K562 (cell line): ENCODE measurements around the gene ANKRD2. TPM values are rescaled to one million over a fixed set of nuclear protein-coding genes. Genes with fewer than 3 reads are reported as not detected.
A peak's percentile ranks its signal among the peaks of the same experiment; 100 is the strongest.

Source experiments
- ATAC-seq: fragments of 200-7000 bp; cut with Tn5 transposase; 3 replicates; pipeline ENCODE4 v1.9.1; 2020; ENCODE audit warnings: moderate library complexity
- BruUV-seq: library from RNA; stranded (reverse); fragments of 400-500 nt; replicated peaks from 2 replicates; lab custom pipeline; 2021; lab: Mats Ljungman, UMichigan
- CTCF ChIA-PET: fragments of 300-600 bp; formaldehyde crosslinking; extraction: SDS; loops from one replicate; lab custom pipeline; 2021; ENCODE audit warnings: low intra/inter-chr PET ratio; lab: Yijun Ruan, JAX
- POLR2A ChIA-PET: fragments of 300-600, 350-650 bp; sonication (Branson Sonifier 250); formaldehyde crosslinking; extraction: SDS; loops from one replicate; lab custom pipeline; 2021; ENCODE audit warnings: antibody characterized with exemption, inconsistent platforms; lab: Yijun Ruan, JAX
- DNase-seq, 4 experiments: peaks; one replicate each; pipeline versions ENCODE4 v3.0.0 to v3.0.0-alpha.2; 2011 to 2018; ENCODE audit warnings: low spot score in 3 of 4, mixed read lengths in 3 of 4; ENCODE audit errors: extremely low read depth in 1 of 4
- FAIRE-seq: peaks from 2 replicates; lab custom pipeline; 2011; peaks lifted over from hg19 to GRCh38; lab: Jason Lieb, UNC
- H2AFZ ChIP-seq: 2 replicates; pipeline ENCODE4 v1.6.0; 2011; ENCODE audit warnings: low read depth, low read length, control low read depth, inconsistent platforms
- H3K27ac ChIP-seq: fragments of 200-600 bp; 3 replicates; pipeline ENCODE4 v1.8.0; 2011; ENCODE audit warnings: low read depth, mild to moderate bottlenecking, control low read depth, inconsistent platforms, low read length, moderate library complexity, mixed read lengths; ENCODE audit errors: extremely low read depth
- H3K27me3 ChIP-seq, 2 experiments: fragments of 300-600 bp in 1 of 2; 2 replicates in 1 of 2; 3 replicates in 1 of 2; pipeline versions ENCODE4 v1.6.0 to v1.8.0; 2011; ENCODE audit warnings: inconsistent platforms in 2 of 2, low read length in 2 of 2, mild to moderate bottlenecking in 1 of 2, mixed read lengths in 1 of 2, moderate library complexity in 1 of 2; ENCODE audit not compliant: control insufficient read depth in 2 of 2, insufficient read depth in 2 of 2
- H3K36me3 ChIP-seq: fragments of 300-600 bp; 3 replicates; pipeline ENCODE4 v1.8.0; 2011; ENCODE audit warnings: mild to moderate bottlenecking, low read length, inconsistent platforms; ENCODE audit not compliant: control insufficient read depth, insufficient read depth
- H3K4me1 ChIP-seq, 2 experiments: fragments of 200-600 bp in 1 of 2; replicated peaks in 1 of 2; 2 replicates in 1 of 2; 3 replicates in 1 of 2; pipeline versions ENCODE4 v1.5.1 to v1.8.0; 2011; ENCODE audit warnings: inconsistent platforms in 2 of 2, low read length in 2 of 2, mild to moderate bottlenecking in 1 of 2, mixed read lengths in 1 of 2, moderate library complexity in 1 of 2; ENCODE audit not compliant: control insufficient read depth in 2 of 2, insufficient read depth in 2 of 2
- H3K4me2 ChIP-seq: 2 replicates; pipeline ENCODE4 v1.6.1; 2011; ENCODE audit warnings: low read length, control low read depth, inconsistent platforms, mixed read lengths; ENCODE audit not compliant: insufficient read depth
- H3K4me3 ChIP-seq: fragments of 200-600 bp; sonication (generic), shearing (Covaris generic); 2 replicates; pipeline ENCODE4 v1.5.1; 2016; ENCODE audit warnings: control low read depth, inconsistent platforms
- H3K79me2 ChIP-seq: fragments of 200-600 bp; 3 replicates; pipeline ENCODE4 v1.8.0; 2011; ENCODE audit warnings: low read length, inconsistent platforms; ENCODE audit not compliant: control insufficient read depth, insufficient read depth
- H3K9ac ChIP-seq, 2 experiments: 2 replicates each; pipeline versions ENCODE4 v1.6.0 to v1.6.1; 2011; ENCODE audit warnings: low read depth in 2 of 2, low read length in 2 of 2, control low read depth in 1 of 2, inconsistent platforms in 1 of 2, mild to moderate bottlenecking in 1 of 2, mixed read lengths in 1 of 2; ENCODE audit not compliant: insufficient read depth in 1 of 2
- H3K9me1 ChIP-seq: one replicate; pipeline ENCODE4 v1.6.0; 2011; ENCODE audit warnings: inconsistent platforms, mild to moderate bottlenecking, low read length, moderate library complexity; ENCODE audit not compliant: control insufficient read depth, insufficient read depth
- H3K9me3 ChIP-seq: replicated peaks from 2 replicates; pipeline ENCODE4 v1.5.1; 2011; ENCODE audit warnings: low read depth, low read length, inconsistent platforms; ENCODE audit not compliant: control insufficient read depth, insufficient read depth
- H4K20me1 ChIP-seq: replicated peaks from 2 replicates; pipeline ENCODE4 v1.6.1; 2011; ENCODE audit warnings: low read length, inconsistent platforms, mixed read lengths; ENCODE audit not compliant: control insufficient read depth, insufficient read depth
- ARID1B ChIP-seq: fragments of 450-650 bp; IDR thresholded peaks from 2 replicates; pipeline ENCODE4 v1.6.1; 2016; ENCODE audit warnings: antibody characterized with exemption, mild to moderate bottlenecking, inconsistent platforms
- ATF6 ChIP-seq: sonication (generic); formaldehyde crosslinking; IDR thresholded peaks from 2 replicates; pipeline ENCODE4 v1.4.0; 2020; ENCODE audit warnings: mild to moderate bottlenecking, missing genetic modification reagents
- DMBX1 ChIP-seq: fragments of 250-450 bp; sonication (Bioruptor Pico); IDR thresholded peaks from 2 replicates; pipeline ENCODE4 v1.8.0; 2022; ENCODE audit warnings: inconsistent platforms, mild to moderate bottlenecking, moderate library complexity, borderline replicate concordance
- ETV1 ChIP-seq: fragments of 450-650 bp; conservative IDR thresholded peaks from 2 replicates; pipeline ENCODE4 v1.6.1; 2016; ENCODE audit warnings: missing genetic modification characterization, control low read depth, low read depth, missing compliant biosample characterization
- FOSL1 ChIP-seq: fragments of 200-800 bp; sonication (Bioruptor generic); conservative IDR thresholded peaks from 2 replicates; pipeline ENCODE4 v1.6.1; 2016; ENCODE audit warnings: missing genetic modification characterization, missing compliant biosample characterization
- FOXP4 ChIP-seq: sonication (generic); formaldehyde crosslinking; IDR thresholded peaks from 2 replicates; pipeline ENCODE4 v1.8.0; 2022; ENCODE audit warnings: mild to moderate bottlenecking, missing genetic modification reagents, borderline replicate concordance
- HEY1 ChIP-seq: fragments of 250-450 bp; sonication (Bioruptor Pico); IDR thresholded peaks from 2 replicates; pipeline ENCODE4 v1.5.0; 2020; ENCODE audit warnings: mild to moderate bottlenecking, moderate library complexity, borderline replicate concordance
- HSF4 ChIP-seq: fragments of 250-450 bp; sonication (Bioruptor Pico); IDR thresholded peaks from 2 replicates; pipeline ENCODE4 v2.1.2; 2022; ENCODE audit warnings: mild to moderate bottlenecking, moderate library complexity, borderline replicate concordance
- LARP7 ChIP-seq: fragments of 450-650 bp; IDR thresholded peaks from 2 replicates; pipeline ENCODE4 v1.6.1; 2016
- MEF2D ChIP-seq: conservative IDR thresholded peaks from 2 replicates; pipeline ENCODE4 v1.6.1; 2016; ENCODE audit warnings: low read depth, missing genetic modification characterization, missing compliant biosample characterization
- NR2C1 ChIP-seq, 2 experiments: fragments of 450-650 bp; IDR thresholded peaks; 2 replicates each; pipeline ENCODE4 v1.6.1; 2017; ENCODE audit warnings: mild to moderate bottlenecking in 2 of 2, antibody characterized with exemption in 1 of 2, inconsistent platforms in 1 of 2, missing compliant biosample characterization in 1 of 2, missing genetic modification characterization in 1 of 2
- NR2F6 ChIP-seq: fragments of 450-650 bp; formaldehyde crosslinking; IDR thresholded peaks from 2 replicates; pipeline ENCODE4 v1.4.0; 2020; ENCODE audit warnings: mild to moderate bottlenecking
- PURB ChIP-seq: sonication (generic); formaldehyde crosslinking; IDR thresholded peaks from 2 replicates; pipeline ENCODE4 v1.9.0; 2021; ENCODE audit warnings: low read depth, mild to moderate bottlenecking, missing genetic modification reagents
- SP2 ChIP-seq: IDR thresholded peaks from 2 replicates; pipeline ENCODE4 v1.6.1; 2011; ENCODE audit warnings: mild to moderate bottlenecking, low read depth, low read length, moderate library complexity; ENCODE audit not compliant: poor library complexity, severe bottlenecking; ENCODE audit errors: extremely low read depth
- SRSF9 ChIP-seq: fragments of 200-400 bp; formaldehyde crosslinking; IDR thresholded peaks from 2 replicates; pipeline ENCODE4 v1.6.1; 2017; ENCODE audit warnings: low read depth, low read length, borderline replicate concordance
- TAF7 ChIP-seq: fragments of 450-650 bp; IDR thresholded peaks from 2 replicates; pipeline ENCODE4 v1.6.1; 2016; ENCODE audit warnings: missing genetic modification characterization, missing compliant biosample characterization
- TAF9B ChIP-seq: fragments of 450-650 bp; IDR thresholded peaks from 2 replicates; pipeline ENCODE4 v1.6.1; 2018; ENCODE audit warnings: mild to moderate bottlenecking; ENCODE audit not compliant: partially characterized antibody
- ZNF133 ChIP-seq: fragments of 250-450 bp; sonication (Bioruptor Pico); IDR thresholded peaks from 2 replicates; pipeline ENCODE4 v1.4.0; 2020; ENCODE audit warnings: mild to moderate bottlenecking
- ZNF707 ChIP-seq: fragments of 250-450 bp; sonication (Bioruptor Pico); conservative IDR thresholded peaks from 2 replicates; pipeline ENCODE4 v1.8.0; 2022; ENCODE audit warnings: inconsistent platforms, mild to moderate bottlenecking, moderate library complexity
- ZNF764 ChIP-seq: fragments of 250-450 bp; sonication (Bioruptor Pico); IDR thresholded peaks from 2 replicates; pipeline ENCODE4 v1.4.0; 2020; ENCODE audit warnings: low read depth, mild to moderate bottlenecking, moderate library complexity
- WGBS: fragments of 100-300 bp; shearing (Covaris generic); methylation state at CpG from one replicate; pipeline ENCODE4 v1.1.6; 2016; ENCODE audit warnings: low coverage, mixed read lengths; ENCODE audit not compliant: insufficient coverage; ENCODE audit errors: missing lambda C conversion rate; 5-methylcytosine and 5-hydroxymethylcytosine counted together
- in situ Hi-C: fragments of 300-500 bp; cut with MboI; formaldehyde crosslinking; loops from 4 replicates; pipeline ENCODE4 v1.15.0; 2018; ENCODE audit warnings: inconsistent platforms, mixed read lengths
- intact Hi-C: fragments of 100-400 bp; cut with micrococcal nuclease; formaldehyde crosslinking; loops from 2 replicates; pipeline ENCODE4 v1.14.2; 2022
- polyA plus RNA-seq, 8 experiments: library from polyadenylated mRNA; depleted of rRNA in 4 of 8; stranded (reverse) in 5 of 8; unstranded in 3 of 8; fragments of >200 nt; fragmentation: Nextera tagmentation in 2 of 8; fragmentation: Illumina TruSeq in 1 of 8; extraction: Ambion mirVana in 2 of 8; extraction: Trizol in 1 of 8; gene quantifications; 2 replicates each; pipeline versions ENCODE4 v1.2.1 to v1.2.3, GENCODE V29; 2011 to 2014; ENCODE audit warnings: inconsistent platforms in 1 of 8, missing spikeins in 1 of 8
- total RNA-seq, 7 experiments: library from RNA; depleted of rRNA in 6 of 7; stranded (reverse); fragments of >200 nt in 6 of 7; fragmentation: Illumina TruSeq in 2 of 7; extraction: Trizol in 2 of 7; gene quantifications; 2 replicates each; pipeline versions ENCODE4 v1.2.1 to v1.2.3, GENCODE V29; 2011 to 2021; ENCODE audit warnings: low replicate concordance in 1 of 7

The ANKRD2 gene
- total and polyA plus RNA-seq, 9 of the 15 experiments (the other 6 are each of a cell fraction or from before 2014, with no cell fraction given) = not detected

- FAIRE-seq (peak; percentile 89), DNase-seq (peak; percentile 32 to 75 (median 36)), ATAC-seq (peak; percentile 79)
- intact Hi-C loops (no loop called here), in situ Hi-C loops (no loop called here)
- H4K20me1 ChIP-seq = no peaks in the 10 kb centered on the region
- H3K79me2 ChIP-seq = peaks cover 24% of the 10 kb centered on the region
- no peak overlapping the region for H3K9ac ChIP-seq
- peaks cover 12% of the 10 kb centered on the region in 2 experiments; a peak in 4 of 5 replicates for H3K4me1 ChIP-seq
- WGBS = 0% methylated on average over 4 of the region's 4 CpGs
- peaks cover 5% of the 10 kb centered on the region; the same call in 1 of the 3 replicates for H3K36me3 ChIP-seq
- POLR2A ChIA-PET = interaction anchor here (0.5 to 1.1 kb wide), 2 partner anchors 17 to 97 kb away, joined by 3 to 4 read pairs; no protein-coding TSS in a partner anchor
- H3K4me3 ChIP-seq = no peak overlapping the region
- CTCF ChIA-PET = no interaction called here
- H2AFZ ChIP-seq = no peak overlapping the region
- no peak overlapping the region for H3K4me2 ChIP-seq
- H3K27ac ChIP-seq = no peak overlapping the region
- H3K9me1 ChIP-seq = no peaks in the 10 kb centered on the region
- no TSS peak for BruUV-seq
- H3K27me3 ChIP-seq = no peaks in the 10 kb centered on the region
- no peaks in the 10 kb centered on the region for H3K9me3 ChIP-seq
- TF ChIP-seq FOSL1 (tag) = no peak
- no peak for TF ChIP-seq PURB (CRISPR knock-in tag)
- TF ChIP-seq ZNF707 (CRISPR knock-in tag) = no peak
- peak; percentile 17; the same call in 1 of the 2 replicates for TF ChIP-seq ARID1B
- TF ChIP-seq DMBX1 (CRISPR knock-in tag) = peak; percentile 71; the same call in 1 of the 2 replicates
- TF ChIP-seq ETV1 (tag) = no peak
- peak; percentile 76; the same call in 1 of the 2 replicates for TF ChIP-seq HSF4 (CRISPR knock-in tag)
- no peak for TF ChIP-seq SRSF9
- TF ChIP-seq FOXP4 (CRISPR knock-in tag) = no peak
- TF ChIP-seq MEF2D (tag) = peak; percentile 54; the same call in 1 of the 2 replicates
- TF ChIP-seq NR2F6 (CRISPR knock-in tag) = no peak
- no peak for TF ChIP-seq SP2
- no peak for TF ChIP-seq TAF7 (tag)
- TF ChIP-seq NR2C1 (IDR thresholded peaks at IDR 0.05) = no peak
- TF ChIP-seq NR2C1 (tag; IDR thresholded peaks at IDR 0.05) = peak; percentile 54; the same call in 1 of the 2 replicates
- no peak for TF ChIP-seq TAF9B
- TF ChIP-seq ZNF764 = no peak
- TF ChIP-seq HEY1 (CRISPR knock-in tag) = no peak
- no peak for TF ChIP-seq ZNF133 (CRISPR knock-in tag)
- no peak for TF ChIP-seq LARP7
- TF ChIP-seq ATF6 (CRISPR knock-in tag) = no peak
Measured at GRCh38 chr10:97627731-97628130, 55.2 kb downstream of the ANKRD2 start.
